Fibroblast of skin of right biceps (primary cell): ENCODE data around the gene RACGAP1.

Experiments used
- DNase-seq: peaks from one replicate; pipeline ENCODE4 v3.0.0-alpha.2; 2013

Gene RACGAP1

DNA sequence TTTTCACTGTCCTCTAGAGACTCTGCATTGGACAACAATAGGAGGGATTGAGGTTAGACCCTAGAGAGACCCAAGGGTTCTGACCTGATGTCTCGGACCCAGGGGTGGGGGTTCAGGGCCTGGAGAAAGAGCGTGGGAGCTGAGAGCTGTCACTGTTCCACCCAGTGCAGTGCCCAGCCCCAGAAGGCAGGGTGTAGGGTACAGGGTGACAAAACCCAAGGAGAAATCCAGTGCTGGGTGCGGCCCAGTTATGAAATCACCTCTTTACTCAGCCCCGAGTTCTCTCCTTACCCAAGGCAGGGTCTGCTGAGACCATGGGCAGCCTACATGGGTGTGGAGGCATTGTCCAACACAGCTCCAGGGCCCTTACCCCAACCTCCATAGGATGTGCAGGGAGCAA lies 72.1 kb downstream of the RACGAP1 start:
- no peak for DNase-seq

DNA sequence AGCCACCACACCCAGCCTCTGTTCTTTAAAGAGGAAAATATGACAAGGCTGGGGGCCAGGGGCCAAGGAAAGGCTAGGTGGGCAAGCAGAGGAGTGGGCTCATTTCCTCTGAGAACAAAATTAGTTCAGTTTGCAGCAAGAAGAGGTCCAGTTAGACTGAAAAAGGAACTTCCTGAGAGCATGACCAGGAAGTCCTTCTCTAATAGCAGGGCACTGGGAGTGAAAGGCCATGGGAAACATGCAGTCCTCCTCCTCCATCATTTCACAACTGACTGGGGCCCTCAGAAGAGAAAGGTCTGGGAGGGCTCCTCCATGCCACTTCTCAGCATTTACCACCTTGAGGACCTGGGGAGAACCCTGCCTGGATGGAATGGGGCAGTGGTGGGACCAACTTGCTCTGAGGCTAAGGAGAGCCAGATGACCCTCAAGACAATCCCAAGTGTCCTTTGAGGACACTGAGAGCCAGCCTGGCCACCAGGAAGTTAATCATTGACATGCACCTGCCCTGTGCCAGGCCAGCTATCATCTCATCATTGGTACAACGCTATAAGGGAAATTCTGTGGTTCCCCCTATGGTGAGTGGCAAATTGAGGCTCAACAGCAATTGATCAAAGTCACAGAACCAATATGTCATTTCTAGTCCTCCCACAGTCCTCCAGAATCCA lies 72.8 kb downstream of the RACGAP1 start:
- DNase-seq, result no peak

DNA sequence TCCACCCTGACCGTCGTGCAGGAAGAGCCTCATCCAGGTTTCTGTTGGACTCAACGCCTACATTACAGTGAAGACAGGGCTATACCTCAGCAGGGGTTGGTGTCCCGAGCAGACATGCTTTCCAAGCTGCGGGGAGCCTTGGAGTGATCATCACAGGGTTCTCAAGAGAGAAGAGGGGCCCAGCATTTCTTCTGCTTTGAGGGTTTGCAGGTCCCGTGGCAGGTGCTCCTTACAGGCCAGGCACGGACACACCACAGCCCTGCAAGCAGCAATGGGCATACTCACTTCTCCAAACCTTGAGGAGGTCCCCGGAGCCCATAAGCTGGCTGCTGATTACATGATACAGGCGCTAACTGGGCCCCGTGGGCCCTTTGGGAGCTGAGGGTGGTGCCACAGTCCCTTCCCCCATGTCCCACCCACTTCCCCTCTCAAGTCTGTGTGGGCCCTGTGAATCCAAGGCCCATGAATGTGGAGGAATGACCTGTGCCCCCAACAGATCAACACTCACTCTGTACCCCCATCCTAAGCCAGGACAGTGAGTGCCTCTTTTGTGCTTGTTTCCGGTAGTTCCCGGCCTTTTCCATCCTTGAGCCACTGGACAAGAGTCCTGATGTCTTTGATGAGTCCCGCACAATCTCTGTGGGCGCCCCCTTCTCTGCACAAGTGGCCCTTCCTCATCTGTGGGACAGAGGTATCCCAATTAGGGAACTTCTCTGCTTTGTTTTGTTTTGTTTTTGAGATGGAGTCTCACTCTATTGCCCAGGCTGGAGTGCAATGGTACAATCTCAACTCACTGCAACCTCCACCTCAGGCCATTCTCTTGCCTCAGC lies 73.7 kb downstream of the RACGAP1 start:
- no peak for DNase-seq

DNA sequence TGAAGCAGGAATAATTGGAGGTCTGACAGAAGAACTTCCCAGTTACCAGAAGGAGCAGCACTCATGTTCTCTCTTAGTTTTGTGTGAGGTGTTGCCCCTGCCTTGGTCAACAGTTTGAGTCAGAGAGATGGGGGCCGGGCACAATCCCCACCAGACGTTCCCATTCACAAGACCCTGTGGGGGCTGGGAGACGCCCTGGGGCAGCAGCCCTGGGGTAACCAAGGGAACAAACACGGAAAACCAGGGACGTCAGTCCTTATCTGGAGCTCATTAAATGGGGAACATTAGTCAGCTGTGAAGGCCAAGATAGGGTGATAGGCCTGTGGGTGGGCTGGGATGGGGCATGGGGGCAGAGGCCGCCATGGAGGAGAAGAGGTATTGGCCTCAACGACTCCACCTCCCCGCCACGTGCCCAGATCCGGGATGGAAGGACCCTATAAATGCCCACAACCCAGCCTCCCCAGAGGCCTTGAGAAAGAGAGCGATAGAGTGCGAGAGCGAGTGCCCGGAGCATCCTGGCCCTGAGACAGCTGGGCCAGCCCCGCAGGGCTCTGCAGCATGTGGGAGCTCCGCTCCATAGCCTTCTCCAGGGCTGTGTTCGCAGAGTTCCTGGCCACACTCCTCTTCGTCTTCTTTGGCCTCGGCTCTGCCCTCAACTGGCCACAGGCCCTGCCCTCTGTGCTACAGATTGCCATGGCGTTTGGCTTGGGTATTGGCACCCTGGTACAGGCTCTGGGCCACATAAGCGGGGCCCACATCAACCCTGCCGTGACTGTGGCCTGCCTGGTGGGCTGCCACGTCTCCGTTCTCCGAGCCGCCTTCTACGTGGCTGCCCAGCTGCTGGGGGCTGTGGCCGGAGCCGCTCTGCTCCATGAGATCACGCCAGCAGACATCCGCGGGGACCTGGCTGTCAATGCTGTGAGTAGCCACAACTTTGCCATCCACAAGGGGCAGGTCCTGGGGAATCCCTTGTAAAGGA lies 74.7 kb downstream of the RACGAP1 start, which contains the start of gene AQP2:
TSS of gene AQP2 (plus strand) at position 465 of the 979 bp plus-strand sequence. CDS start at position 559, 94 bp downstream.
- DNase-seq, result no peak

DNA sequence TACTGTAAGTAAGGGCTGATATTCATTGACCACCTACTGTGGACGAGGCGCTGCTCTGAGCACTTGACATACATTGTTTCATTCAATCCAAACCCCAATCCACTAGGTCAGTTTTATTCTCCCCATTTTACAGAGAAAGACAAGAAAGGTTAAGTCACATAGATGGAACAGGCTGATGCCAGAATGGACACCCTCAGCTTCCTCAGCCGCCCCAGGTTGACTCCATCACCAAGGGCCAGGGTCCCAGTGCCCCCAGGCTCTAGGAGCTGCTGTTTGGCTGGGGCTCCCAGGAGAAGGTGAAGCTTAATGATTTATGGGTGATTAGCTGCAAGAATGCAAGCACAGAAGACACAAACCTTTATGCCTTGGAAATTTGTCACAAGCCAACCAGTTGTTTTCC lies 75.4 kb downstream of the RACGAP1 start:
- DNase-seq, result no peak

DNA sequence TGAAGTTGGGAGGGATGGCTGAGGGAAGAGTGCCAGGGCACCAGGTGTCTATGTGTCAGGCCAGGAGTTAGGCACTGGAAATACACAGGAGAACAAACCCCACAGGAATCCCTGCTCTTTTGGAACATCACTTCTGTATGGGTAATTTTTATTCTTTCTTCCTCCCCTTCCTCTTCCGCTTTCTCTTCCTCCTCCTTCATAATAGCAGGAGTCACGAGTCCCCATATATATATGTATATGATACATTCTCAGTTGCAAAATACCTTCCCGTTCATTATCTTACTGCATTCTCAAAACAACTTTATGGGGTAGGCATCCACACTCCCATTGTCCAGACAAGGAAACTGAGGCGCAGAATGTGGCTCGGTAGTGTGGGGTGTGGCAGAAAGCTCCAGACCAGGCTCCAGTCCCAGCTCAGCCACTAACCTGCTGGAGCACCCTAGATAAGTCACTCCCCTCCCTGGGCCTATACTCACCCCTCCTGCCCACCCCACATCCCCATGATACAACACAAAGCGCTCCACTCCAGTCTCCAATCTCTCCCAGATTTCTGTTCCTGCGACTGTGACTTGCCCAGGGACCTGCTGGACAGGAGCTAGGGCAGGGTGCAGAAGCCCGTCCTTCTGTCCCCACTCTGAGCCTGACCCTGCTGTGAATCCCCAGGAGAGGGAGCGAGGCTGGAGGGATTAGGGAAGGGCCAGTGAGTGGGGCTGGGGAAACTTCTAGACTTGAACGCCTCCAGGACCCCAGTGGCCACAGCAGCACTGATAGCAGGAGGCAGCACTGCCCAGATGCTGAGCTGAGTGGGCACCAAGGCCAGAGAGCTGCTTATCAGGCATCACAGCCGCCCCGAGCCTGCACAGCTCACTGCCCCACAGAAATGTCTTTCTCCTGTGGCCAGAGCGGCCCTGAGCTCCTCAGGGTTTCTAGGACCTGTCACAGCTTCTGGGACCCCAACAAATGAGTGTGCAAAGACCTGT lies 76.1 kb downstream of the RACGAP1 start:
- no peak for DNase-seq

DNA sequence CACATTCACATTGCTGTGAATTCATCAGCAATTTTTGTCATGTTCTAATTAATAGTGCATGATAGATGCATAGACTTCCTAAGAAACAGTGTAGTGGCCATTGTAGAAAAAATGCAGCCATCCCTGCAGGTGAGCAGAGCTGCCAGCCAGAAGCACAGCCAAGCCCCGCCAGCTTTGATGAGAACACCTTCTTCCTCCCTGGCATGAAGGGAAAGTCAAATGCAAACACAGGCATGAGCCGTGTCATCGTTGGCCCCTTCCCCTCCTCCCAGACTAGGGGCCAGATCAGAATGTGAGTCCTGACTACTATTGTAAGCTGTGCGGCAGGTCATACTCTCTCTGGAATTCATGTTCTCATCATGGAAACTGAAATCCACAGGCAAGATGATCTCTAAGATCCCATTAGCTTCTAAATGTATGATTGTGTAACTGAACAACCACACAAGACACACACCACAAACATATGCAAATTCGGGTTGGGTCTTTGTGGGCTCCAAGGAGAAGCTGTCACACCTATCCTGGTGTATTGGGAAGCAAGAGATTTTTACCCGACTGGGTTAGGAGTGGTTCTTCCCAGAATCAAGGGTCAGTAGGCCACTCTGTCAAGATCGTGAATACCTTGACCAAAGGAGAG lies 77.6 kb downstream of the RACGAP1 start:
- DNase-seq, result no peak

DNA sequence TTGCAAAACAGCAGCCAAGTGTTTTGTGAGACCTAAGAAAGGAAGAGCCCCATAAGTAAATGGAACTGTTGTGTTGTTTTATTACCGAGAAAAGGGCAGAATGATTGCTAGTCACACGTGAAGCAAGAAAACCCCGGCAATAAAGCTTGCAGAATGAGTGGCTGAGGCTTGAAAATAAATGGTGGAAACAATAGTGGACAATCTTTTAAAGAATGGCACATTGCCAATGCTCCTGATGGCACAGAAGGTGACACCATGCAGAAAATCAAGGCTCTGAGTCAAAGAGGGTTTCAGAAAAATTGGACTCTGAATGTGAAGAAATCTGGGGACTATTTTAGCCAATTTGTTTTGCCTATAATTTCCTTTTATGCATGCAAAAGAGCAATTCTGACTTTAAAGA lies 78.8 kb downstream of the RACGAP1 start:
- DNase-seq, result no peak

DNA sequence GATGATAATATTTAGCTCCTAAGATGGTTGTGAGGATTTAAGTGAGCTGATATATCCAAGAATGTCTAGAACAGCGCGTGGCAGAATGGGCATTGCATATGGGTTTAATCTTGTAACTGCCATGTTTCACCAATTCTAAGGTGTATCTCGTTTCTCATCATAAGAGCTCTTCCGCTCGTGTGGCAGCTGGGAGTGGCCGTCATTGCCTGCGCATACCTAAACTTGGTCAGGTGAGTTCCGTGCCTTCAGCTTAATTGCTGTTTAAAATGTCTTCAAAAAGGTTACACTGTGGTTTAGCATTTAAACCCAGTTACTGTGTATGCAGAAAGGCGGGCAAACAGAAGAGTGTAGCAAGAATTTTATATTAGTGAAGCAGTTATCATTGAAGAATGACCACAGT lies 79.2 kb downstream of the RACGAP1 start:
- no peak for DNase-seq

DNA sequence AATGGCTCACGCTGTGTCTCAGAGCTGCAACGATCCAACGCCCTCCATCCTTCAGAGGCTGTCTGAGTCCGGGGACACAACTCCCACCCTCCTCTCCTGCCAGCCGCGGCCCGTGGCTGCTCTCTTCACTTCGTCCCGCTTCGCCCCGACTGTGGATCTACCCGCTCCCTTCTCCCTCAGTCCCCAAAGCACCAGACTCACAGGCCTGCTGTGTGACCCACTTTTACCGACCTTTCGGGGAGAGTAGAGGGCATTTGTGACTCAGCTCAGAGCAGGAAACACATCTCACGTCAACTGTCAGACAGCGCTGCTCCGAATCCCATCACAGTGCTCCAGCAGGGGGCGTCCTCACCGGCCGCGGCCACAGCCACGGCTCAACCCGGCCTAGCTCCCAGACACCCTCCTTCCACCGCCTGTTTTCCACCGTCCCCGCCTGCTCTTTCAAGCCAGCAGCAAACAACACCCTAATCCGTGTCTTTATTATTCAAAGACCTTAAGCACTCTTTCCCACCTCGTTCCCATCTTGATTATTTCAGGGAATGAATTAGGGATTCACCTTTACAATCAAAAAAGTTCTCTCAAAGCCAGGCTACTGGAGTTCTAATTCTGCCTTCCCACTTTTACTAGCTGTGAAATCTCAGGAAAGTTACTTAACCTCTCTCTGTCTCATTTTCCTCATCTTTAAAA lies 79.8 kb downstream of the RACGAP1 start:
- peak; percentile 78 for DNase-seq

DNA sequence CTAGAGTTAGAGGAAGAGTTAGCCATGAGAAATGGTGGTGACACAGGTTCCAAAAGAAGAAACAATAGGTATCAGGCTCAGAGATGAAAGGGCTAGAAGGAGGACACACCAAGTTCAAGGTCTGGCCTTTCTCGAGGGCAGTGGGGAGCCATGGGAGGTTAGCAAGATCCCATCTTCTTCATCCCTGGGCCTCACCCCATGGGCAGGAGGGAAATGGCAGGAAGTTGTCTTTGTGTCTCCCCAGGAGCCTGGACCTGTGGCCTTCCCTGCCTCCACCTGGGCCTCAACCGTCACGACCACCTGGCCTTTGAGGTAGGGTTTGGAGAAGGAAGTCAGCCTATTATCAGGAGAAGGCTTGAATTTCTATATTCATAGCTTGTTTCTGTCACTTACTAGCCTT lies 80.6 kb downstream of the RACGAP1 start:
- DNase-seq, result no peak

DNA sequence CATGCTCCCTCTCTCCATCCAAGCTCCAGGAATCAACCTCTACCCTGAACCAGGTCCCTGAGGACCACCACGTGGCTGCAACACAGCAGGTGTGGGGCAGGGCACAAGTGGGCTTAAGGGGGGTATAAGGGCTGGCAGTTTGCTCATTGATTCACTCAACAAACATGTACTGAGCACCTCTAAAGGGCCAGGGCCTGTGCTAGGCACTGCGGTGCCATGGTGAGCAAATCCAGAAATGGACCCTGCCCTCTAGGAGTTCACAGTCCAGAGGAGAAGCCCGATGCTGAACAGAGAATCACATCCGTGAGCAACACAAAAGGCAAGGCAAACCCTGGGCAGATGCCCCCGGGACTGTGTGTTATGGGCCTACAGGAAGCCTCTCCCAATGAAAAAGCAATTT lies 81.2 kb downstream of the RACGAP1 start:
- no peak for DNase-seq

DNA sequence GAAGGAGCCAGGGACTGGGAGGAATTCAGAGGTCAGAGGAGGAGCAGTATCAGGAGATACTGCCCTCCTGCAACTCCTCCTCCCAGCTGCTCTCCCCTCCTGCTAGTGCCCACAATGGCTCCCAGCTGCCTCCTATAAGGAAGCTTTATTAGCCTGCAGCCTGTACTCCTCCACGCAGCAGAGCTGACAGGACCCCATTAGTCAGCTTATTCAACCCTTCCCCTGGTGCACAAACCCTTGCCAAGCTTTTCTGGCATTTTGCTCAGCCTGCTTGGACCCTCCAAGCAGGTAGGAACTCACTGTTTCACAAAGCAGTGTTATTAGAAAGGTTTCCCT lies 81.7 kb downstream of the RACGAP1 start:
- no peak for DNase-seq

DNA sequence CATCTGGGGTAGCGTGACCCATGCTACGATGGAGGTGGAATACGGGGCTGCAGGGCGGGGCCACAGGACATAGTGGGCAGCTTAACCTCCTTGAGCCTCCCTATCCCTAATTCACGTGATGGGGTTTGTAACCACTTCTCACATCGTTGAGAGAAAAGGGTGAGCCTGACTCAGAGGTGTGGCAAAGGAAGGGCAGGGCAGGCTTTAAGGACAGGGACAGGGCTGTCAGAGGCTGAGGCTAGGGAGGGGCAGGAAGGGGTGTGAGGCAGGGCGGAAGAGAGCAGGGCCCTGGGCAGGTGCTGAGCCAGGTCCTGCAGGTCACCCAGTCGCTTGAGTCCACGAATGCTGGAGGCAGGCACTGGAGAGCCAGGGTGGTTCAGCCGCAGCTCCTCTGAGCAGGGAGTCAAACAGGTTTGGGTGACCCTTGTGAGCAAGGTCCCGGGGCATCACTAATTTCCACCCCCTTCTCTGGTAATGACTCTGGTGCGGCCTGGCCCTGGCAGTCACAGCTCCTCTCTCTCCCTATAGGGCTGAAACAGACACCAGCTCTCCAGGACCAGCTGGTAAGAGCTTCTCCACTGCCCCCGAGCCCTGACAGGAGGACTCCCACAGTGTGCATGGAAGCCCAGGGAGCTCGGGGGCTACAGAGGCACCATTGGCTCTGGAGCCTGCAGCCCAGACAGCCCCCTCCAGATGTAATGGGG lies 82.2 kb downstream of the RACGAP1 start:
- DNase-seq, result no peak

DNA sequence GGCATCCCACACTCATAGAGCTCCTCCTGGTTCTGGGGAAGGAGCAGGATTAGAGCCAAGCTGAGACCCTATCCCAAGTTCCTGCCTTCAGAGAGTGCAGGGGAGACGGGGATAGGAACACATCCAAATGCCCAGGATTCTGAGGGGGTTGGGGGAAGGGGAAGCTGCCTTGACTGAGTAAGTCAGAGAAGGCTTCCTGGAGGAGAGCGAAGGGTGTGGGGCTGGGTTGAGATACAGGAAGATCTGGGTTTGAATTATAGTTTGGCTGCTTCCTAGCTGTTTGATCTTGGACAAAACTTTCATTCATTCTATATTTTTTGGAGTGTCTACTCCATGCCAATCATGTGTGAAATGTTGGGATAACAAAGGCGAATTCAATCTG lies 82.8 kb downstream of the RACGAP1 start:
- no peak for DNase-seq

DNA sequence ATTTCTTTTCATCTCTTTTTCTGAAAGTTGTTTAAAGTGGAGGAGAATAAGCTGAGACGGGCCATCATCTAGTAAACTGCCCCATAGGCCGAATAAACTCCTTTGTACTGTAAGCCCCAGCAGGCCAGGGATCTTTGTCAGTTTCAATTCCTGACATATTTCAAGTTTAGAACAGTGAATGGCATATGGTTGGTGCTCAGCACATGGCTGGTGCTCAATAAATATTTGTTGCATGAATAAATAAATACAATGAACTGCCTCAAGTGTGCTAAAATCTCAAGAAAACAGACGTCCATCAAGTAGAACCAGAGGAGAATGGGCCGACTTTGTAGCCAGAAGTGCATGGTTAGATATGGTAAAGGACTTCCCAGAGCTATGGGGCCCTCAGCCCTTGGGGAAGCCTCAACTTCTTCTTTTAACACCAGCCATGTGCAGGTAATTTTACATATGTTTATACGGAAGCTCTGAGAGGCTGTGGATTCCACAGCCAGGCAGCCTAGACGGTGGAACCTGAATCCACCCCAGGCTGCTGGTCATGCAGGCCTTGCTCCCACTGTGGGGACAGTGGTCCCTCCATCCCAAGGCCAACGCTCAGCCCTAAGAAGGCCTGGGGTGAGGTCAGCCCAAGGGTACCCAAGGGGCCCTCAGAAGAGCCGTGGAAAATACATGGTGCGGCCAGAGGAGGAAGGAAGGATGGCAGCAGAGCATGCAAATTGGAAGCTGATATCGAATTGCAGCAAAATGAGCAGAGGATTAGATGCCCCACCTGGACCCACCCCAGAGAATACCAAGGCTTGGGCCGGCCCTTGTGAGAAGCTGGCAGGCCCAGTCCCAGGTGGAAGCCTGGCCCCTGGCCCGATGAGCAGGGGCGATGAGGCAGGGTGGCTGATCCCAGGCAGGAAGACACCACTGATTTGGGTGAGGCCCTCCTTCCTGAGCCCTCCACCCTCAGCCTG lies 83.5 kb downstream of the RACGAP1 start:
- no peak for DNase-seq

DNA sequence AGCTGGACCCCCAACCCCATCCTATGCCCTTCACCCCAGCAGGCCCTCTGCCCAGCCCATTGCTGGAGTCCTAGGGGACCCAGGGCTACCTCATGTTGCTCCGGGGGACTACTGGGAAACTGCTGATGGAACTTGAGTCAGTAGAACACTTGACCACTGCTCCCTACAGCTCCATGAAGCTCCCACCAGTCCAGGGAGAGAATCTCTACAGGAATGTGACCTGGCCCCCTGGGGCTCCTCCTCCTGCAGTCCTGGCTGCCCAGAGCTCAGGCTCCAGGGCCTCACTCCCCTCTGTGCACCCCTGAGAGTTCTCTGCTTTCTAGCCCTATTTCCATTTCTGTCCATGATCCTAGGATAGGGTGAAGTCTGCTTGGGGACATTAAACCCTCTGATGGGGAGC lies 85.6 kb downstream of the RACGAP1 start:
- no peak for DNase-seq

DNA sequence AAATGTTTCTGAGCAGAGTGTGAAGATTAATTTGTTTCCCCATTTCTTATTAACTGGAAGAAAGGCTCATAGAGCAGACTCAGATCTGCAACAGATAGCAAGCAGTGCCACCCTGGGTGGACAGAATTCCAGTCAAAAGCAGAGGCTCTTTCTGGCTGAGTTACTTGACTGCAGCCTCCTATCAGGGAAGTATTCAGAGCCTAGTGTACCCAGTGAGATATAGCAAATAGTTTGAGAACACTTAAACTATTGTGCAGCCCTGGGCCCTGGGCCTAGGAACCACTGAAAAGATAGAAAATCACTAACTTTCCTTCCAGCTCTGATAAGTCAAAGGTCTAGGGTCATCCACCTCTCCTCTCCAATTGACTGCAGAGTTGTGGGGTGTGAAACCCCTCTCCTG lies 86.0 kb downstream of the RACGAP1 start:
- DNase-seq, result no peak
